Measurements from ENCODE around the gene SLC48A1.

DNA sequence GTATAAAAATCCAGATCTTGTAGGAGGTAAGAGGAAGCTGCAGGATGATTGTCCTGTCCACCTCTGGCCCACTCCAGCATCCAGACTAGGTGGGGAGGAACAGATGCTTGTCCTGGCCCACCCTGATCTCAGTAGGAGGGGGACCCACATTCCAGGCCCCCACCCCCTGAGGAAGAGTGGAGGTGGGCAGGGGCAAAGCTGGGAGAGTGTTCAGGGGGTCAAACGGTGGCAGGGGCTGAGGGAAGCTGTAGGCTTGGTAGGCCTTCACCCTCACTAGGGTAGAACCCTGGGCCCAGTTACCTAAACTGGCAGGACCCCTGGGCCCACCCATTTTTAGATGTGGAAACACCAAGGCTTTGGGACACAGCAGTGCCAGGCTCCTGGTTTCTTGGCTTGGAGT lies 4.1 kb downstream of the SLC48A1 start:
- TF ChIP-seq EZH2 (IDR thresholded peaks at IDR 0.05; ENCODE audit: borderline replicate concordance, insufficient read depth, low read length, poor library complexity, severe bottlenecking) (no peak), EP300 (conservative IDR thresholded peaks at IDR 0.05; ENCODE audit: poor library complexity, severe bottlenecking) (no peak), POLR2AphosphoS5 (IDR thresholded peaks at IDR 0.05) (no peak)
- TF ChIP-seq, protein P1, sequence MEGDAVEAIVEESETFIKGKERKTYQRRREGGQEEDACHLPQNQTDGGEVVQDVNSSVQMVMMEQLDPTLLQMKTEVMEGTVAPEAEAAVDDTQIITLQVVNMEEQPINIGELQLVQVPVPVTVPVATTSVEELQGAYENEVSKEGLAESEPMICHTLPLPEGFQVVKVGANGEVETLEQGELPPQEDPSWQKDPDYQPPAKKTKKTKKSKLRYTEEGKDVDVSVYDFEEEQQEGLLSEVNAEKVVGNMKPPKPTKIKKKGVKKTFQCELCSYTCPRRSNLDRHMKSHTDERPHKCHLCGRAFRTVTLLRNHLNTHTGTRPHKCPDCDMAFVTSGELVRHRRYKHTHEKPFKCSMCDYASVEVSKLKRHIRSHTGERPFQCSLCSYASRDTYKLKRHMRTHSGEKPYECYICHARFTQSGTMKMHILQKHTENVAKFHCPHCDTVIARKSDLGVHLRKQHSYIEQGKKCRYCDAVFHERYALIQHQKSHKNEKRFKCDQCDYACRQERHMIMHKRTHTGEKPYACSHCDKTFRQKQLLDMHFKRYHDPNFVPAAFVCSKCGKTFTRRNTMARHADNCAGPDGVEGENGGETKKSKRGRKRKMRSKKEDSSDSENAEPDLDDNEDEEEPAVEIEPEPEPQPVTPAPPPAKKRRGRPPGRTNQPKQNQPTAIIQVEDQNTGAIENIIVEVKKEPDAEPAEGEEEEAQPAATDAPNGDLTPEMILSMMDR (IDR thresholded peaks at IDR 0.05; ENCODE audit: poor library complexity, severe bottlenecking), result no peak
- TF ChIP-seq, protein P2, sequence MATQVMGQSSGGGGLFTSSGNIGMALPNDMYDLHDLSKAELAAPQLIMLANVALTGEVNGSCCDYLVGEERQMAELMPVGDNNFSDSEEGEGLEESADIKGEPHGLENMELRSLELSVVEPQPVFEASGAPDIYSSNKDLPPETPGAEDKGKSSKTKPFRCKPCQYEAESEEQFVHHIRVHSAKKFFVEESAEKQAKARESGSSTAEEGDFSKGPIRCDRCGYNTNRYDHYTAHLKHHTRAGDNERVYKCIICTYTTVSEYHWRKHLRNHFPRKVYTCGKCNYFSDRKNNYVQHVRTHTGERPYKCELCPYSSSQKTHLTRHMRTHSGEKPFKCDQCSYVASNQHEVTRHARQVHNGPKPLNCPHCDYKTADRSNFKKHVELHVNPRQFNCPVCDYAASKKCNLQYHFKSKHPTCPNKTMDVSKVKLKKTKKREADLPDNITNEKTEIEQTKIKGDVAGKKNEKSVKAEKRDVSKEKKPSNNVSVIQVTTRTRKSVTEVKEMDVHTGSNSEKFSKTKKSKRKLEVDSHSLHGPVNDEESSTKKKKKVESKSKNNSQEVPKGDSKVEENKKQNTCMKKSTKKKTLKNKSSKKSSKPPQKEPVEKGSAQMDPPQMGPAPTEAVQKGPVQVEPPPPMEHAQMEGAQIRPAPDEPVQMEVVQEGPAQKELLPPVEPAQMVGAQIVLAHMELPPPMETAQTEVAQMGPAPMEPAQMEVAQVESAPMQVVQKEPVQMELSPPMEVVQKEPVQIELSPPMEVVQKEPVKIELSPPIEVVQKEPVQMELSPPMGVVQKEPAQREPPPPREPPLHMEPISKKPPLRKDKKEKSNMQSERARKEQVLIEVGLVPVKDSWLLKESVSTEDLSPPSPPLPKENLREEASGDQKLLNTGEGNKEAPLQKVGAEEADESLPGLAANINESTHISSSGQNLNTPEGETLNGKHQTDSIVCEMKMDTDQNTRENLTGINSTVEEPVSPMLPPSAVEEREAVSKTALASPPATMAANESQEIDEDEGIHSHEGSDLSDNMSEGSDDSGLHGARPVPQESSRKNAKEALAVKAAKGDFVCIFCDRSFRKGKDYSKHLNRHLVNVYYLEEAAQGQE (IDR thresholded peaks at IDR 0.05; ENCODE audit: borderline replicate concordance), result no peak
